Keratinocyte (primary cell): ENCODE data around the gene INVS. TPM values are rescaled to one million over a fixed set of nuclear protein-coding genes. Genes with fewer than 3 reads are reported as not detected.

Source experiments
- DNase-seq: peaks from one replicate; pipeline ENCODE4 v3.0.0-alpha.2; 2011; ENCODE audit warnings: low read depth, missing footprints, low spot score
- FAIRE-seq: peaks from 2 replicates; lab custom pipeline; 2011; peaks lifted over from hg19 to GRCh38; lab: Jason Lieb, UNC
- H2AFZ ChIP-seq: 2 replicates; pipeline ENCODE4 v1.6.0; 2012; ENCODE audit warnings: low read length, control low read depth, inconsistent platforms; ENCODE audit not compliant: control insufficient read depth
- H3K27ac ChIP-seq: 2 replicates; pipeline ENCODE4 v1.5.1; 2011; ENCODE audit warnings: low read length; ENCODE audit not compliant: control insufficient read depth, insufficient read depth
- H3K27me3 ChIP-seq: 3 replicates; pipeline ENCODE4 v1.6.0; 2011; ENCODE audit warnings: low read length; ENCODE audit not compliant: control insufficient read depth, insufficient read depth; ENCODE audit errors: extremely low read depth
- H3K36me3 ChIP-seq, 2 experiments: 2 replicates in 1 of 2; 3 replicates in 1 of 2; pipeline ENCODE4 v1.5.1; 2011; ENCODE audit warnings: low read length in 2 of 2, mild to moderate bottlenecking in 1 of 2; ENCODE audit not compliant: control insufficient read depth in 2 of 2, insufficient read depth in 2 of 2; ENCODE audit errors: extremely low read depth in 1 of 2
- H3K4me1 ChIP-seq: 3 replicates; pipeline ENCODE4 v1.5.1; 2011; ENCODE audit warnings: low read length; ENCODE audit not compliant: control insufficient read depth, insufficient read depth; ENCODE audit errors: extremely low read depth
- H3K4me2 ChIP-seq: 3 replicates; pipeline ENCODE4 v1.6.0; 2011; ENCODE audit warnings: low read depth, low read length; ENCODE audit not compliant: control insufficient read depth, insufficient read depth; ENCODE audit errors: extremely low read depth
- H3K4me3 ChIP-seq, 3 experiments: fragments of 200-600 bp in 1 of 3; sonication (generic) in 1 of 3; 2 replicates in 2 of 3; 3 replicates in 1 of 3; pipeline ENCODE4 v1.5.1; 2011 to 2016; ENCODE audit warnings: low read length in 3 of 3, mild to moderate bottlenecking in 3 of 3, control low read depth in 2 of 3, inconsistent platforms in 1 of 3, low read depth in 1 of 3, mixed read lengths in 1 of 3, mixed run types in 1 of 3, moderate library complexity in 1 of 3; ENCODE audit not compliant: control insufficient read depth in 2 of 3, insufficient read depth in 2 of 3; ENCODE audit errors: extremely low read depth in 1 of 3
- H3K79me2 ChIP-seq: 2 replicates; pipeline ENCODE4 v1.6.0; 2012; ENCODE audit warnings: low read length; ENCODE audit not compliant: control insufficient read depth, insufficient read depth
- H3K9ac ChIP-seq: 3 replicates; pipeline ENCODE4 v1.6.0; 2011; ENCODE audit warnings: low read length; ENCODE audit not compliant: control insufficient read depth, insufficient read depth; ENCODE audit errors: extremely low read depth
- H3K9me1 ChIP-seq: 3 replicates; pipeline ENCODE4 v1.6.0; 2011; ENCODE audit warnings: low read length; ENCODE audit not compliant: control insufficient read depth, insufficient read depth; ENCODE audit errors: extremely low read depth
- H3K9me3 ChIP-seq: 2 replicates; pipeline ENCODE4 v1.5.1; 2012; ENCODE audit warnings: low read depth, low read length; ENCODE audit not compliant: control insufficient read depth
- H4K20me1 ChIP-seq: 3 replicates; pipeline ENCODE4 v1.6.0; 2011; ENCODE audit warnings: low read length; ENCODE audit not compliant: control insufficient read depth, insufficient read depth; ENCODE audit errors: extremely low read depth
- CTCF ChIP-seq, 3 experiments: IDR thresholded peaks in 1 of 3; conservative IDR thresholded peaks in 1 of 3; optimal IDR thresholded peaks in 1 of 3; 2 replicates in 2 of 3; 3 replicates in 1 of 3; pipeline versions ENCODE3 to v1.5.1; 2011; ENCODE audit warnings: low read length in 3 of 3, mild to moderate bottlenecking in 3 of 3, moderate library complexity in 2 of 3, control low read depth in 1 of 3, inconsistent platforms in 1 of 3; ENCODE audit not compliant: insufficient read depth in 2 of 3; ENCODE audit errors: extremely low read depth in 1 of 3
- EZH2 ChIP-seq: IDR thresholded peaks from one replicate; pipeline ENCODE4 v1.6.1; 2012; ENCODE audit warnings: inconsistent platforms, mild to moderate bottlenecking, low read length, moderate library complexity
- dilution Hi-C: fragments of 300-500 bp; cut with MboI; formaldehyde crosslinking; loops from one replicate; pipeline ENCODE4 v1.7.0; 2020; ENCODE audit warnings: low sequenced_read_pairs; ENCODE audit not compliant: extremely low pct_ligation_motif_present
- polyA plus RNA-seq, 5 experiments: library from polyadenylated mRNA; depleted of rRNA in 3 of 5; stranded (reverse) in 3 of 5; stranded (forward) in 1 of 5; unstranded in 1 of 5; fragments of >200 nt; gene quantifications; 1 replicate in 1 of 5; 2 replicates in 3 of 5; 3 replicates in 1 of 5; pipeline versions ENCODE4 v1.2.1 to v1.2.3, GENCODE V29; 2011 to 2012; ENCODE audit warnings: missing spikeins in 2 of 5, low read depth in 1 of 5, low replicate concordance in 1 of 5

INVS gene
- polyA plus RNA-seq, 1 donor (not counting 4 experiments of a cell fraction or from before 2014, with no cell fraction given), result 21.1 TPM

- dilution Hi-C loops, result no loop called here
Observed at GRCh38 chr9:100277166-100277979, 178.3 kb downstream of the INVS start.

GRCh38 chr9:100281066-100281465 lies 182.0 kb downstream of the INVS start:
- no peaks in the 10 kb centered on the region for H3K27me3 ChIP-seq
- FAIRE-seq, result no peak
- TF ChIP-seq CTCF (optimal IDR thresholded peaks at IDR 0.05 in 1 of 3, IDR thresholded peaks at IDR 0.05 in 1 of 3, conservative IDR thresholded peaks at IDR 0.05 in 1 of 3; ENCODE audit: extremely low read depth in 1 of 3, insufficient read depth in 2 of 3, low read length in 3 of 3) (no peak), EZH2 (no peak)
- DNase-seq, result no peak
- no peaks in the 10 kb centered on the region for H3K9me3 ChIP-seq
- H3K79me2 ChIP-seq, result no peaks in the 10 kb centered on the region
- no peaks in the 10 kb centered on the region for H3K4me1 ChIP-seq
- H3K4me3 ChIP-seq, result no peak overlapping the region
- no peaks in the 10 kb centered on the region for H4K20me1 ChIP-seq
- H3K36me3 ChIP-seq, result peaks cover 3 to 4% of the 10 kb centered on the region in 2 experiments
- no peak overlapping the region for H2AFZ ChIP-seq
- no peak overlapping the region for H3K4me2 ChIP-seq
- no peaks in the 10 kb centered on the region for H3K9me1 ChIP-seq
- no peak overlapping the region for H3K9ac ChIP-seq
- no peak overlapping the region for H3K27ac ChIP-seq
- dilution Hi-C loops, result no loop called here

More at GRCh38 chr9:100277166-100277979, 178.3 kb downstream of the INVS start:
- Histone ChIP-seq H3K4me1 (no peaks in the 10 kb centered on the region), H3K27ac (no peak overlapping the region), H3K36me3 (peaks cover 3 to 7% of the 10 kb centered on the region in 2 experiments), H3K9me3 (no peaks in the 10 kb centered on the region), H4K20me1 (no peaks in the 10 kb centered on the region), H3K4me3 (no peak overlapping the region), H3K27me3 (no peaks in the 10 kb centered on the region), H3K9ac (no peak overlapping the region), H3K79me2 (no peaks in the 10 kb centered on the region), H3K4me2 (no peak overlapping the region), H3K9me1 (no peaks in the 10 kb centered on the region), H2AFZ (no peak overlapping the region)
- DNase-seq (no peak), FAIRE-seq (no peak)
- TF ChIP-seq CTCF (optimal IDR thresholded peaks at IDR 0.05 in 1 of 3, IDR thresholded peaks at IDR 0.05 in 1 of 3, conservative IDR thresholded peaks at IDR 0.05 in 1 of 3; ENCODE audit: extremely low read depth in 1 of 3, insufficient read depth in 2 of 3, low read length in 3 of 3) (no peak), EZH2 (no peak)
